SK-N-SH (cell line): ENCODE measurements around the gene SARDH. TPM values are rescaled to one million over a fixed set of nuclear protein-coding genes. Genes with fewer than 3 reads are reported as not detected.

Source experiments
- CTCF ChIA-PET: fragments of 300-600, 350-600 bp; formaldehyde crosslinking; extraction: SDS; loops from one replicate; lab custom pipeline; 2021; lab: Yijun Ruan, JAX
- POLR2A ChIA-PET: fragments of 350-600 bp; sonication (Branson Sonifier 250); formaldehyde crosslinking; extraction: SDS; loops from one replicate; lab custom pipeline; 2020; ENCODE audit warnings: antibody characterized with exemption, inconsistent platforms; lab: Yijun Ruan, JAX
- DNase-seq: peaks from one replicate; pipeline ENCODE4 v3.0.0; 2012
- H2AFZ ChIP-seq: fragments of 200-600 bp; sonication (generic); 2 replicates; pipeline ENCODE4 v1.8.1; 2016; ENCODE audit warnings: antibody characterized with exemption, mild to moderate bottlenecking, low read depth
- H3F3A ChIP-seq: fragments of 200-600 bp; sonication (generic); replicated peaks from 2 replicates; pipeline ENCODE3; 2016; ENCODE audit warnings: antibody characterized with exemption, mild to moderate bottlenecking; ENCODE audit not compliant: insufficient read depth
- H3K27ac ChIP-seq, 2 experiments: fragments of 200-500 bp in 1 of 2; fragments of 200-600 bp in 1 of 2; sonication (Bioruptor generic) in 1 of 2; sonication (generic), shearing (Covaris generic) in 1 of 2; 2 replicates each; pipeline versions ENCODE4 v1.5.1 to v1.6.1; 2014 to 2016; ENCODE audit warnings: low read depth in 2 of 2, inconsistent platforms in 1 of 2, low read length in 1 of 2, mild to moderate bottlenecking in 1 of 2, mixed read lengths in 1 of 2
- H3K27me3 ChIP-seq: fragments of 200-600 bp; sonication (generic), shearing (Covaris generic); 2 replicates; pipeline ENCODE4 v1.6.1; 2016; ENCODE audit warnings: mixed run types; ENCODE audit not compliant: insufficient read depth
- H3K36me3 ChIP-seq, 2 experiments: fragments of 200-500 bp in 1 of 2; fragments of 200-600 bp in 1 of 2; sonication (Bioruptor generic) in 1 of 2; sonication (generic) in 1 of 2; replicated peaks in 1 of 2; 2 replicates each; pipeline versions ENCODE3 to v1.5.1; 2014 to 2016; ENCODE audit warnings: low read length in 1 of 2, mild to moderate bottlenecking in 1 of 2; ENCODE audit not compliant: insufficient read depth in 2 of 2, control insufficient read depth in 1 of 2
- H3K4me1 ChIP-seq, 2 experiments: fragments of 200-500 bp in 1 of 2; fragments of 200-600 bp in 1 of 2; sonication (Bioruptor generic) in 1 of 2; sonication (generic), shearing (Covaris generic) in 1 of 2; 2 replicates each; pipeline versions ENCODE4 v1.5.1 to v1.6.1; 2014 to 2016; ENCODE audit warnings: low read depth in 1 of 2, low read length in 1 of 2, mixed run types in 1 of 2; ENCODE audit not compliant: insufficient read depth in 2 of 2, control insufficient read depth in 1 of 2
- H3K4me2 ChIP-seq: fragments of 200-600 bp; sonication (generic), shearing (Covaris generic); 2 replicates; pipeline ENCODE4 v1.6.1; 2017; ENCODE audit warnings: mixed run types
- H3K4me3 ChIP-seq, 2 experiments: fragments of 200-500 bp in 1 of 2; fragments of 200-600 bp in 1 of 2; sonication (Bioruptor generic) in 1 of 2; sonication (generic), shearing (Covaris generic) in 1 of 2; 2 replicates each; pipeline versions ENCODE4 v1.5.1 to v1.8.1; 2014 to 2016; ENCODE audit warnings: low read depth in 2 of 2, inconsistent platforms in 1 of 2, low read length in 1 of 2, mild to moderate bottlenecking in 1 of 2, mixed read lengths in 1 of 2, moderate library complexity in 1 of 2
- H3K79me2 ChIP-seq: fragments of 200-600 bp; sonication (generic); 2 replicates; pipeline ENCODE4 v1.8.1; 2017; ENCODE audit warnings: mild to moderate bottlenecking; ENCODE audit not compliant: insufficient read depth
- H3K9ac ChIP-seq: fragments of 200-600 bp; sonication (generic); 2 replicates; pipeline ENCODE4 v1.6.1; 2017; ENCODE audit warnings: mixed run types
- H3K9me2 ChIP-seq: fragments of 200-600 bp; sonication (generic); 2 replicates; pipeline ENCODE4 v1.6.1; 2017; ENCODE audit warnings: mixed run types
- H3K9me3 ChIP-seq: fragments of 200-600 bp; sonication (generic); 2 replicates; pipeline ENCODE4 v1.6.1; 2017; ENCODE audit warnings: mixed run types, mild to moderate bottlenecking, moderate library complexity
- H4K20me1 ChIP-seq: fragments of 200-600 bp; sonication (generic); 2 replicates; pipeline ENCODE4 v1.6.1; 2017; ENCODE audit warnings: mild to moderate bottlenecking, mixed run types; ENCODE audit not compliant: insufficient read depth
- EP300 ChIP-seq, 2 experiments: IDR thresholded peaks; 2 replicates each; pipeline versions ENCODE4 v1.4.0 to v1.6.1; 2012; ENCODE audit warnings: borderline replicate concordance in 1 of 2, low read depth in 1 of 2, low read length in 1 of 2
- FOXJ3 ChIP-seq: sonication (generic); formaldehyde crosslinking; IDR thresholded peaks from 2 replicates; pipeline ENCODE4 v1.5.1; 2020; ENCODE audit warnings: mild to moderate bottlenecking, missing genetic modification reagents
- GABPA ChIP-seq: IDR thresholded peaks from 2 replicates; pipeline ENCODE4 v1.4.0; 2012; ENCODE audit warnings: low read depth, mild to moderate bottlenecking
- JUND ChIP-seq: IDR thresholded peaks from 2 replicates; pipeline ENCODE4 v1.4.0; 2012
- NFIC ChIP-seq: IDR thresholded peaks from 2 replicates; pipeline ENCODE4 v1.4.0; 2012; ENCODE audit warnings: borderline replicate concordance
- NRF1 ChIP-seq: IDR thresholded peaks from 2 replicates; pipeline ENCODE4 v1.6.1; 2012; ENCODE audit warnings: low read depth, mild to moderate bottlenecking, low read length
- RAD21 ChIP-seq: IDR thresholded peaks from 2 replicates; pipeline ENCODE4 v1.6.1; 2012; ENCODE audit warnings: mild to moderate bottlenecking, low read length
- TAF1 ChIP-seq: IDR thresholded peaks from 2 replicates; pipeline ENCODE4 v1.6.1; 2012; ENCODE audit warnings: low read depth, mild to moderate bottlenecking, low read length, moderate library complexity, borderline replicate concordance
- TCF12 ChIP-seq: IDR thresholded peaks from 2 replicates; pipeline ENCODE4 v1.4.0; 2012
- TEAD4 ChIP-seq: IDR thresholded peaks from 2 replicates; pipeline ENCODE4 v1.4.0; 2012; ENCODE audit warnings: mild to moderate bottlenecking, borderline replicate concordance; ENCODE audit not compliant: insufficient read depth
- WGBS: methylation state at CpG from one replicate; pipeline ENCODE4 v1.1.6; 2017; ENCODE audit warnings: low lambda C conversion rate; 5-methylcytosine and 5-hydroxymethylcytosine counted together
- polyA plus RNA-seq, 3 experiments: library from polyadenylated mRNA; depleted of rRNA; stranded (reverse); fragments of >200 nt; gene quantifications; 2 replicates each; pipeline ENCODE4 v1.2.3, GENCODE V29; 2012
- TF ChIP-seq, protein P1 (sequence below): IDR thresholded peaks from 2 replicates; pipeline ENCODE4 v1.4.0; 2012; ENCODE audit warnings: low read depth
- TF ChIP-seq, protein P2 (sequence below): fragments of 200-600 bp; sonication (generic); IDR thresholded peaks from 2 replicates; pipeline ENCODE4 v1.6.1; 2017; ENCODE audit warnings: antibody characterized with exemption, mild to moderate bottlenecking, moderate library complexity
- TF ChIP-seq, protein P3 (sequence below): fragments of 150-350 bp; IDR thresholded peaks from 2 replicates; pipeline ENCODE4 v1.6.1; 2016; ENCODE audit warnings: mild to moderate bottlenecking, low read depth, low read length

The SARDH gene
- polyA plus RNA-seq, 1 of the 3 experiments (the other 2 are of a cell fraction) = 5.9 TPM

DNA sequence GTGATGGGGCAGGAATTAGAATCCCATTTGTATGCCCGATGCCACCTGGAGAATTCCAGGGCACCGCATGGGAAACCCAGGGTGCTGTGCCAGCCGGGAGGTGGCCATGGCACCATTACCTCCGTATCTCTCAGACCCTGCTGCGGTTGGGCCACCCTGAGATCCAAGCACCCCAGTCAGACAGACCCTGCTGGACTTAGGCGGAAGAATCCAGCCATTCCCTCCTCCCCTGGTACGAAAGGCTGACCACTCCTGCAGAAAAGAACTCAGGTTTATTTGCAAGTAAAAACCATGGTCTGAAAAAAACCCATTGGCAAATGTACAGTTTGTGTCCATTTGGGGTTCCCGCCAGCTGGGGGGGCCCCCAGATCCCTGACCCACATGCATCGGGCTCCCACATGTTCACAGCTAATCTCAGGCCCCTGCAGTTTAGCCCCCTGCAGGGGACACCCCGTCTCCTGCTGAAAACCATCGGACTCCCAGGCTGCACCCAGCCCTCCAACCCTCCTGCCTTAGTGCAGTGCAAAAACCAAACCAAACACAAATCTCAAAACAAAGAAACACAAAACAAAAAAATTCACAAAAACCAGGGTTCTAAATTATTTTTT, 23.6 kb upstream of the SARDH start (continued):
- TF ChIP-seq EP300 (IDR thresholded peaks at IDR 0.05; ENCODE audit: borderline replicate concordance in 1 of 2, low read depth in 1 of 2, low read length in 1 of 2) (no peak), FOXJ3 (CRISPR knock-in tag) (no peak)
- TF ChIP-seq, all 33 proteins: peak for 0

DNA sequence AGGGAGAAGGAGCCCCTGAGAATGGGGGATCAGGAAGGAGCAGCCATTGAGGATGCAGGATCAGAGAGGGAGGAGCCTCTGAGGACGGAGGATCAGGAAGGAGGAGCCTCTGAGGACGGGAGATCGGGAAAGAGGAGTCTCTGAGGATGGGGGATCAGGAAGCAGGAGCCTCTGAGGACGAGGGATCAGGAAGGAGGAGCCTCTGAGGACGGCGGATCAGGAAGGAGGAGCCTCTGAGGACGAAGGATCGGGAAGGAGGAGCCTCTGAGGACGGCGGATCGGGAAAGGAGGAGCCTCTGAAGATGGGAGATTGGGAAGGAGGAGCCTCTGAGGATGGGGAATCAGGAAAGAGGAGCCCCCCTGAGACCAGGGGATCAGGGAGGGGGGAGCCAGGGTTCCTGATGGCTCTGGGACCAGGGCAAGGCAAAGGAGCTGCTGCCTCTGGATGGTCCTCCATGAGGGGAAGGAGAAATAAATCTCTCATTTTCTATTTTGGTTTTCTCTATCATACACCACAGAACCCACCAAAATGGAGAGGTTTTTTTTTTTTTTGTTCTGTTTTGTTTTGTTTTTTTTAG, 22.6 kb upstream of the SARDH start:
- WGBS = 92% methylated on average over 11 of the region's 11 CpGs
- Histone ChIP-seq H3K9me3 (no peaks in the 10 kb centered on the region), H4K20me1 (no peaks in the 10 kb centered on the region), H3K36me3 (peaks cover 21 to 22% of the 10 kb centered on the region in 2 experiments), H3K27me3 (no peaks in the 10 kb centered on the region), H3K4me3 (no peak overlapping the region), H3K79me2 (no peaks in the 10 kb centered on the region), H3K4me2 (no peak overlapping the region), H3K4me1 (no peaks in the 10 kb centered on the region), H3F3A (peaks cover 4% of the 10 kb centered on the region), H3K9me2 (no peaks in the 10 kb centered on the region), H3K27ac (no peak overlapping the region), H3K9ac (no peak overlapping the region), H2AFZ (no peak overlapping the region)
- DNase-seq = no peak
- TF ChIP-seq, protein P1, sequence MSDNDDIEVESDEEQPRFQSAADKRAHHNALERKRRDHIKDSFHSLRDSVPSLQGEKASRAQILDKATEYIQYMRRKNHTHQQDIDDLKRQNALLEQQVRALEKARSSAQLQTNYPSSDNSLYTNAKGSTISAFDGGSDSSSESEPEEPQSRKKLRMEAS = no peak
- TF ChIP-seq, protein P2, sequence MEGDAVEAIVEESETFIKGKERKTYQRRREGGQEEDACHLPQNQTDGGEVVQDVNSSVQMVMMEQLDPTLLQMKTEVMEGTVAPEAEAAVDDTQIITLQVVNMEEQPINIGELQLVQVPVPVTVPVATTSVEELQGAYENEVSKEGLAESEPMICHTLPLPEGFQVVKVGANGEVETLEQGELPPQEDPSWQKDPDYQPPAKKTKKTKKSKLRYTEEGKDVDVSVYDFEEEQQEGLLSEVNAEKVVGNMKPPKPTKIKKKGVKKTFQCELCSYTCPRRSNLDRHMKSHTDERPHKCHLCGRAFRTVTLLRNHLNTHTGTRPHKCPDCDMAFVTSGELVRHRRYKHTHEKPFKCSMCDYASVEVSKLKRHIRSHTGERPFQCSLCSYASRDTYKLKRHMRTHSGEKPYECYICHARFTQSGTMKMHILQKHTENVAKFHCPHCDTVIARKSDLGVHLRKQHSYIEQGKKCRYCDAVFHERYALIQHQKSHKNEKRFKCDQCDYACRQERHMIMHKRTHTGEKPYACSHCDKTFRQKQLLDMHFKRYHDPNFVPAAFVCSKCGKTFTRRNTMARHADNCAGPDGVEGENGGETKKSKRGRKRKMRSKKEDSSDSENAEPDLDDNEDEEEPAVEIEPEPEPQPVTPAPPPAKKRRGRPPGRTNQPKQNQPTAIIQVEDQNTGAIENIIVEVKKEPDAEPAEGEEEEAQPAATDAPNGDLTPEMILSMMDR = no peak
- TF ChIP-seq NRF1 (no peak), TCF12 (no peak), FOXJ3 (CRISPR knock-in tag) (no peak), GABPA (no peak), RAD21 (no peak), NFIC (no peak), EP300 (IDR thresholded peaks at IDR 0.05; ENCODE audit: borderline replicate concordance in 1 of 2, low read depth in 1 of 2, low read length in 1 of 2) (no peak), TEAD4 (no peak), JUND (no peak), TAF1 (no peak)
- TF ChIP-seq, protein P3, sequence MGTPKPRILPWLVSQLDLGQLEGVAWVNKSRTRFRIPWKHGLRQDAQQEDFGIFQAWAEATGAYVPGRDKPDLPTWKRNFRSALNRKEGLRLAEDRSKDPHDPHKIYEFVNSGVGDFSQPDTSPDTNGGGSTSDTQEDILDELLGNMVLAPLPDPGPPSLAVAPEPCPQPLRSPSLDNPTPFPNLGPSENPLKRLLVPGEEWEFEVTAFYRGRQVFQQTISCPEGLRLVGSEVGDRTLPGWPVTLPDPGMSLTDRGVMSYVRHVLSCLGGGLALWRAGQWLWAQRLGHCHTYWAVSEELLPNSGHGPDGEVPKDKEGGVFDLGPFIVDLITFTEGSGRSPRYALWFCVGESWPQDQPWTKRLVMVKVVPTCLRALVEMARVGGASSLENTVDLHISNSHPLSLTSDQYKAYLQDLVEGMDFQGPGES = no peak
- POLR2A ChIA-PET = no interaction called here
- CTCF ChIA-PET = interaction anchor here (0.8 to 3.3 kb wide), 2 partner anchors 18 to 22 kb away, joined by 3 to 11 read pairs; no protein-coding TSS in a partner anchor
